ENCODE results near the gene TTLL6. TPM values are rescaled to one million over a fixed set of nuclear protein-coding genes. Genes with fewer than 3 reads are reported as not detected.

The TTLL6 gene
- polyA plus RNA-seq, 2 of the 4 experiments (the other 2 are of a cell fraction), result 1.6 to 7.8 TPM

DNA sequence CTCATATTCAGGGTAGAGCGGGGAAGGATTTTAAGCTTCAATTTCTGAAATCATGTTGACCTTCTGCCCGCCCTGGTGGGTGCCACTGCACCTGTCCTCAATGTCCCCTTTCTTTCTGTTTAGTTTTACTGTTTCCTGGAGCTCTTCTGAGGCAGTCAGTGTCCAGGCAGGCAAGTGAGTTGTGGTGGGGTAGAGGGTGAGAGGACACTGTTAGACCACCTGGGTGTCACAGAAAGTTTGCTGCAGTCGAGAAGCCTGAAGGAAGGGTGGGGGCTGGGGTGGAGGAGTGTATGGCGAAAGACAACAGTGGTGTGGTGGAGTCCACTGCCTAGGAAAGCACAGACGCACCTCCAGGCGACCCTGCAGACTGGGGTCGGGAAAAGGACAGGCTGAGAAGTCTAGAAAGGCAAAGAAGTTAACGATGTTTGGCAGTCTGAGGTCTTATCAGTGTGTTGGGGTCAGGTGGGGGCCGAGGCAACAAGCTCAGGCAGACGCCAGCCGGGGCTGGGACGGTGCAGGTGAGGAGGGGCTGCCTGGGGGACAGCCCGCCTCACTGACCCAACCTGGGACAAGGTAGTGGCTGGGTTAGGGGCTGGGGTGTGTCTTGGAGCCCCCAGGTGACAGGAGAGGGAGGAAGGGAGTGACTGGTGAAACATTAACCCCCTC lies 65.2 kb downstream of the TTLL6 start (continued):
- TF ChIP-seq EHF (CRISPR knock-in tag; IDR thresholded peaks at IDR 0.05), result no peak

DNA sequence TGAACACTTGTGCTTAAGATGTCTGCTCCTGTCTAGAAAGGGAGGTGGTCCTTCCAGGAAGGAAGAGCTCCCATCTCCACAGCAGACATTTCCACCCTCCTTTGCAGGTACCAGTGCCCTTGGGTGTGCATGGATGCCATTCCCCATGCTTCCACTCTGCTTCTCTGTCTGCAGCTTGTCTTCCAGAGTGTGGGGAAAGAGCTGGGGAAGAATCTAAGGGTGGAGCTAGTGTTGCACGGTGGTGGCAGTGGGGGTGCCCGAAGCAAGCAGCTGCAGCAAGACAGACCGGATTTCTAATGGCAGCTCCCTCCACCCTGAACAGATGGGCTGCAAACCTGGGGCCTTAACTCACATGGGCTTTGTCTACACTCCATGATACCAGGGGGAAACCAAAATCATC lies 65.9 kb downstream of the TTLL6 start:
- 0 out of 3 replicates have a peak overlapping the region, but pooled peaks have one; percentile 9 for H3K4me2 ChIP-seq
- H3K27ac ChIP-seq, result no peak overlapping the region; a peak in 1 of 6 replicates
- ATAC-seq (peak; percentile 27 to 71; a peak in 4 of 6 replicates), DNase-seq (ENCODE audit: low read depth in 1 of 2, low spot score in 1 of 2) (no peak), FAIRE-seq (no peak)
- H3K4me3 ChIP-seq, result no peak overlapping the region
- WGBS (ENCODE audit: missing lambda C conversion rate), result 37% methylated on average over 3 of the region's 3 CpGs
- no peak for TF ChIP-seq GATA3 (IDR thresholded peaks at IDR 0.05; ENCODE audit: borderline replicate concordance)
- TF ChIP-seq EHF (CRISPR knock-in tag; IDR thresholded peaks at IDR 0.05), result no peak
- no peak for TF ChIP-seq RCOR1 (IDR thresholded peaks at IDR 0.05; ENCODE audit: low read depth, low read length)
- no peak for TF ChIP-seq ZFP36 (IDR thresholded peaks at IDR 0.05; ENCODE audit: borderline replicate concordance, partially characterized antibody)
- TF ChIP-seq, protein P1, sequence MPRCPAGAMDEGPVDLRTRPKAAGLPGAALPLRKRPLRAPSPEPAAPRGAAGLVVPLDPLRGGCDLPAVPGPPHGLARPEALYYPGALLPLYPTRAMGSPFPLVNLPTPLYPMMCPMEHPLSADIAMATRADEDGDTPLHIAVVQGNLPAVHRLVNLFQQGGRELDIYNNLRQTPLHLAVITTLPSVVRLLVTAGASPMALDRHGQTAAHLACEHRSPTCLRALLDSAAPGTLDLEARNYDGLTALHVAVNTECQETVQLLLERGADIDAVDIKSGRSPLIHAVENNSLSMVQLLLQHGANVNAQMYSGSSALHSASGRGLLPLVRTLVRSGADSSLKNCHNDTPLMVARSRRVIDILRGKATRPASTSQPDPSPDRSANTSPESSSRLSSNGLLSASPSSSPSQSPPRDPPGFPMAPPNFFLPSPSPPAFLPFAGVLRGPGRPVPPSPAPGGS (IDR thresholded peaks at IDR 0.05), result no peak
- TF ChIP-seq JUN (IDR thresholded peaks at IDR 0.05), result no peak
- no peak for TF ChIP-seq SREBF2 (IDR thresholded peaks at IDR 0.05)
- no peak for TF ChIP-seq HOXB13 (CRISPR knock-in tag; IDR thresholded peaks at IDR 0.05; ENCODE audit: low read depth)
- no peaks in the 10 kb centered on the region for H3K9me3 ChIP-seq
- ChIA-PET POLR2A (no interaction called here), CTCF (interaction anchor here (1.1 to 4.3 kb wide), 15 partner anchors 11 to 134 kb away, joined by 3 to 24 read pairs (median 8); partner anchors contain the start of gene PRAC2)
- H3K4me1 ChIP-seq, result peaks cover 28% of the 10 kb centered on the region

DNA sequence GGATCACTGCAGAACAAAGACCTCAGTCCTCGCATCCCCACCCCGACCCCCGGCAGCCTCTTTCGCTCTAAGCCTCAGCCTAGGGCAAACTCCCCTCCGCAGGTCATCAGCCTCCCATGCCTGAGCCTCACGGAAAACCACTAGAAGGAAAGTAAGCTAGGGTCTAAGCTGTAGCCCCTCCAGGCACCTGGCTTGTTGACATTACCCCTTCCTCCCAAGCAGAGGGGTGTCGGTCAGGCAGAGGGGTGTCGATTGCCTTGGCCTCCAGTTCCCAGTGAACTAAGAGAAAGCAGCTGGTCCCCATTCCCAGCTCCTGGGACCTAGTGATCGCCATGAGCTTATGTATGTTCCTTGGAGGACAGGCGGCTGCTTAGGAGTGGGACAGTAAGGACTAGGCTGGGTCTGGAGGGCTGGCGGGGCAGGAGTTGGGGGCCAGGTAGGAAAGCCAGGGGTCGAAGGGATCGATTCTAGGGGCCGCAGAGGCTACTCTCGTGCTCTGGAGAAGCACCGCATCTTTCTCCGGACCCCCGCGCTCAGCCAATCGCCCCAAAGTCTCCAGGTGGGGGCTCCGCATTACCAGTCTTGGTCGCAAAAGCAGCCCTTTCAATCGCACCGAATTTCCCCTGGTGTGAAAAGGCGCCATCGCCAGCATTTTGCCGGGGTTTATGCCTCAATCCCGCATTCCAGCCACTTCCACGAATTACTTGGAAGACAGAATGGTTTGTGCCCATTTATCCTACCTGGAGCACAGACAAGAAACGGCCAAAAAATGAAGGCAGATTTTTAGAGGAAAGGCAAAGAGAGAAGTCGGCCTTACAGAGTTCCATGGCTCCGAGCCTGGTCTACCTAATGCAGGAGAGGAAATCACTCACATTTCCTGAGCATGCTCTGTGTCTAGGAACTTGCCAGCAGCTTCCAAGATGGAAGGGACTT lies 67.1 kb downstream of the TTLL6 start:
- Histone ChIP-seq H3K9me3 (no peaks in the 10 kb centered on the region), H3K4me1 (peaks cover 28% of the 10 kb centered on the region), H3K4me2 (no peak overlapping the region), H3K27ac (no peak overlapping the region), H3K4me3 (no peak overlapping the region)
- WGBS (ENCODE audit: missing lambda C conversion rate), result 86% methylated on average over 32 of the region's 32 CpGs
- ATAC-seq, result no peak
- ChIA-PET CTCF (interaction anchor here (0.6 to 4.3 kb wide), 16 partner anchors 9 to 205 kb away, joined by 3 to 24 read pairs (median 7); partner anchors contain the start of gene PRAC2), POLR2A (no interaction called here)
- TF ChIP-seq MAFK (IDR thresholded peaks at IDR 0.05; ENCODE audit: partially characterized antibody) (no peak), MYC (IDR thresholded peaks at IDR 0.05; ENCODE audit: borderline replicate concordance, low read length) (no peak), TP53 (CRISPR knock-in tag; IDR thresholded peaks at IDR 0.05) (no peak), RCOR1 (IDR thresholded peaks at IDR 0.05; ENCODE audit: low read depth, low read length) (no peak), NR3C1 (IDR thresholded peaks at IDR 0.05) (no peak), RAD21 (conservative IDR thresholded peaks at IDR 0.05 in 1 of 2, IDR thresholded peaks at IDR 0.05 in 1 of 2) (no peak), RNF2 (IDR thresholded peaks at IDR 0.05; ENCODE audit: borderline replicate concordance, low read depth) (no peak), HOXB13 (CRISPR knock-in tag; IDR thresholded peaks at IDR 0.05; ENCODE audit: low read depth) (no peak)
- DNase-seq (ENCODE audit: low read depth in 1 of 2, low spot score in 1 of 2), result no peak
- FAIRE-seq, result no peak

DNA sequence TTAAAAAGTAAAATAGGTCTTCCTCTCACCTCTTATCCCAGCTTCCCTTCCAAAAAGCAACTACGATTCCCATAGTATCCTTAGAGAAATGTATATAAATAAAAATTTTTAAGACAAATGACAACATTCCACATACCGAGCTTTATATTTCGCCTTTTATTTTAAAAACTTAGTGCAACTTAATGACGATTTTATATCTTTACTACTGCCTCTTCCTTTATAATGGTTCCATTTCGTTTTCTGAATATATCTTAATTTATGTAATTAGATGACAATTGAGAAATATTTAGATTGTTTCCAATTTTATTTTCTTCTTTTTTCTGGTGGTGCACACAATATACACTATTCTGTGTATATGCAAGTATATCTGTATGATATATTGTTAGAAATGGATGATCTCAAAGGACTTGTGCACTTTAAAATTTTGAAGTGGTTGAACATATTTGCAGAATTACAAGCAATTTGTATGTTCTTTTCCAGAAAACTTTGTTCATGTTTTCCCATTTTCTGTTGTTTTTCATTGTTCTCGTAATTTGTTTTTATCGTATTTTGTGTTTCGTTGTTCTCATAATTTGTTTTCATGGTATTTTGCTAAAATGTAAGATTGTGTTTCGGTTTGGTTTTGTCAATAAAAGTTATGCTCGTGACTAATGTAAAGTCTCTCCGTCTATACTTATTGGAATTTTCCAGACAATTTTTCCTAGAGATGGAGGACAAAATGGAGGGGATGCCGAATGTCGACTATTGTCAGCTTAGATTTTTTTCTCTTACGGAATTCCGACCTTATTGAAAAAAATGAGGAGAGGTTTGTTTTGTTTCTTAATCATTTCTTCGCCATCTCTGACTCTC lies 68.1 kb downstream of the TTLL6 start:
- Histone ChIP-seq H3K4me1 (peaks cover 24% of the 10 kb centered on the region), H3K27ac (no peak overlapping the region), H3K4me3 (no peak overlapping the region), H3K9me3 (no peaks in the 10 kb centered on the region), H3K4me2 (no peak overlapping the region)
- ATAC-seq (no peak), DNase-seq (ENCODE audit: low read depth in 1 of 2, low spot score in 1 of 2) (no peak), FAIRE-seq (peak; percentile 67)
- WGBS (ENCODE audit: missing lambda C conversion rate), result 81% methylated on average over 16 of the region's 16 CpGs
- POLR2A ChIA-PET, result no interaction called here
- CTCF ChIA-PET, result interaction anchor here (0.6 to 4.3 kb wide), 10 partner anchors 10 to 206 kb away, joined by 3 to 24 read pairs (median 4); partner anchors contain the start of gene PRAC2
- no peak for TF ChIP-seq HEYL (CRISPR knock-in tag; IDR thresholded peaks at IDR 0.05)
- no peak for TF ChIP-seq TP53 (CRISPR knock-in tag; IDR thresholded peaks at IDR 0.05)
- no peak for TF ChIP-seq TFCP2L1 (CRISPR knock-in tag; IDR thresholded peaks at IDR 0.05)
- no peak for TF ChIP-seq POLR2AphosphoS2 (conservative IDR thresholded peaks at IDR 0.05; ENCODE audit: low read length)
- no peak for TF ChIP-seq ZSCAN20 (CRISPR knock-in tag; IDR thresholded peaks at IDR 0.05)
- TF ChIP-seq, protein P2, sequence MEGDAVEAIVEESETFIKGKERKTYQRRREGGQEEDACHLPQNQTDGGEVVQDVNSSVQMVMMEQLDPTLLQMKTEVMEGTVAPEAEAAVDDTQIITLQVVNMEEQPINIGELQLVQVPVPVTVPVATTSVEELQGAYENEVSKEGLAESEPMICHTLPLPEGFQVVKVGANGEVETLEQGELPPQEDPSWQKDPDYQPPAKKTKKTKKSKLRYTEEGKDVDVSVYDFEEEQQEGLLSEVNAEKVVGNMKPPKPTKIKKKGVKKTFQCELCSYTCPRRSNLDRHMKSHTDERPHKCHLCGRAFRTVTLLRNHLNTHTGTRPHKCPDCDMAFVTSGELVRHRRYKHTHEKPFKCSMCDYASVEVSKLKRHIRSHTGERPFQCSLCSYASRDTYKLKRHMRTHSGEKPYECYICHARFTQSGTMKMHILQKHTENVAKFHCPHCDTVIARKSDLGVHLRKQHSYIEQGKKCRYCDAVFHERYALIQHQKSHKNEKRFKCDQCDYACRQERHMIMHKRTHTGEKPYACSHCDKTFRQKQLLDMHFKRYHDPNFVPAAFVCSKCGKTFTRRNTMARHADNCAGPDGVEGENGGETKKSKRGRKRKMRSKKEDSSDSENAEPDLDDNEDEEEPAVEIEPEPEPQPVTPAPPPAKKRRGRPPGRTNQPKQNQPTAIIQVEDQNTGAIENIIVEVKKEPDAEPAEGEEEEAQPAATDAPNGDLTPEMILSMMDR (IDR thresholded peaks at IDR 0.05), result no peak
- no peak for TF ChIP-seq NR3C1 (IDR thresholded peaks at IDR 0.05)
- no peak for TF ChIP-seq EP300 (IDR thresholded peaks at IDR 0.05)
- TF ChIP-seq, protein P3, sequence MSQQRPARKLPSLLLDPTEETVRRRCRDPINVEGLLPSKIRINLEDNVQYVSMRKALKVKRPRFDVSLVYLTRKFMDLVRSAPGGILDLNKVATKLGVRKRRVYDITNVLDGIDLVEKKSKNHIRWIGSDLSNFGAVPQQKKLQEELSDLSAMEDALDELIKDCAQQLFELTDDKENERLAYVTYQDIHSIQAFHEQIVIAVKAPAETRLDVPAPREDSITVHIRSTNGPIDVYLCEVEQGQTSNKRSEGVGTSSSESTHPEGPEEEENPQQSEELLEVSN (IDR thresholded peaks at IDR 0.05; ENCODE audit: borderline replicate concordance, low read depth), result no peak
